ENCODE results near the gene RANBP6.
A peak's percentile ranks its signal among the peaks of the same experiment; 100 is the strongest.

Gene RANBP6

GRCh38 chr9:6007058-6007769 lies 8.2 kb downstream of the RANBP6 start:
- peak; percentile 81 to 95 (median 86) for DNase-seq (ENCODE audit: low read depth in 3 of 3, low spot score in 1 of 3)

DNA sequence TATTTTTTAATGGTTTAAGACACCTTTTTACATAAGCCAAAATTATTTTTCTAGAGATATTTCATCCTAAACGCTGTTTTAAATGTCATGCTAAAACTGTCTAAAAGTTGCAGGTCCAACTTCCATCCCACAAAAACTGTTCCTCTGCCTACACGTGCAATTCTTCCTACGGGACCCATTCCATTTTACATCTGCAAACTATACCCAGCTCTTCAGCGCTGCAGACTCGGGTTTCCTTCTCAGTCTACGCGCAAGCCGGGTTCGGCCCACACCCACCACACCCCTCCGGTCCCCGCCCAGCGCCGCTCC lies 8.7 kb downstream of the RANBP6 start:
- no peak for DNase-seq (ENCODE audit: low read depth in 3 of 3, low spot score in 1 of 3)

DNA sequence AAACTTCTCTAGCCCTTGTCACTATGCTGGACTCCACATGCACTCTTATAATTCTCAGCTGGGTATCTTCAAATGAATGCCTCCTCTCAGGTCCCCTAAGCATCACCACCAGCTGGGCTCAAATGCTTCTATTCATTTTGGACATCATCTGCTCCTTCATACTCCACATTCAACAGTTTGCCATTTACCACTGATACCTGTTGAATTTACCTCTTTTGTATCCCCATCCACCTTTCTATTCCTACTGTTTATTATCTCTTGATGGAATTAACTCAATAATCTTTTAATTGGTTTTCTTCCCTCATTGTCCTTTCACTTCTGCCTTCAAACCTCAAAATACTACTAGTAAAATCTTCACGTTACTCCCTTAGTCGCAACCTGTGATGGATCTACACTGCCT lies 14.5 kb downstream of the RANBP6 start:
- DNase-seq (ENCODE audit: low read depth in 3 of 3, low spot score in 1 of 3), result no peak

- no peak for DNase-seq (ENCODE audit: low read depth in 3 of 3, low spot score in 1 of 3)
Measured at GRCh38 chr9:5999443-6000101, 15.9 kb downstream of the RANBP6 start.

DNA sequence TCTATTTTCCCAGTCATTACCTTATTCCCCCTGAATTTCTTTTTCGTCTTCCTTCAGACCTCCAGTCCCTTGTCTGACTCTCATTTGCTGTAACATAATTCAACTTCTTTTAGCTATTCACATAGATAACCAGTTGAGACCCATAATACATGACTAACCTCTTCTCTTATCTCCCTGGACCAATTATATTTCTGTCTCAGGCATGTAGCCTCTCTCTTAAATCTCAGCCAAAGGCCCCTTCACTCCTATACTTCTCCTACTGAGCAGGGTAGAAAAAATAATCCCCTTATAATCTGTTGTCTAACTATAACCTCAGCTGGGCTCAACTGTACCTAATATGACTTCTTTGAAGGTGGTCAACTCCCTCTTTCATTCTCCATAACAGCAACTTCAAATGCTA lies 20.9 kb downstream of the RANBP6 start:
- no peak for DNase-seq (ENCODE audit: low read depth in 3 of 3, low spot score in 1 of 3)

DNA sequence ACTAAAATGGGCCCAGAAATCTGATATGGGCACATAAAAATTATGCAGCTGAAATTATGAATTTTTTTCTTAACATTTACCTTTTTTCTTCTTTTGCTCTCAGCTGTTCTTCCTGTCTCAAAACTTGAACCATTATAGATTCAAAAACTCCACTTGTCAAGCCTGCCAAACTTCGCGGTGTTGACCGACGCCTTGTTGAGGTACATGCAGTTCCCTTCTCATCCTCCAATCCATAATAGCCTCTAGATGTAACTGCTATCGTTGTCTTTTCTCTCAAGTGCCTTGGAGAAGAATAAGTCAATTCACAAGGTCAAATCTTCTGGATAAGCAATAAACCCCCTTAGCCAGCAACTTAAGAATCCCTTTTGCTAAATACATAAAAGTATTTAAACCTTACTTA lies 27.2 kb downstream of the RANBP6 start:
- no peak for DNase-seq (ENCODE audit: low read depth in 3 of 3, low spot score in 1 of 3)

- DNase-seq (ENCODE audit: low read depth in 3 of 3, low spot score in 1 of 3), result no peak
Measured at GRCh38 chr9:5983042-5983441, 32.4 kb downstream of the RANBP6 start.

DNA sequence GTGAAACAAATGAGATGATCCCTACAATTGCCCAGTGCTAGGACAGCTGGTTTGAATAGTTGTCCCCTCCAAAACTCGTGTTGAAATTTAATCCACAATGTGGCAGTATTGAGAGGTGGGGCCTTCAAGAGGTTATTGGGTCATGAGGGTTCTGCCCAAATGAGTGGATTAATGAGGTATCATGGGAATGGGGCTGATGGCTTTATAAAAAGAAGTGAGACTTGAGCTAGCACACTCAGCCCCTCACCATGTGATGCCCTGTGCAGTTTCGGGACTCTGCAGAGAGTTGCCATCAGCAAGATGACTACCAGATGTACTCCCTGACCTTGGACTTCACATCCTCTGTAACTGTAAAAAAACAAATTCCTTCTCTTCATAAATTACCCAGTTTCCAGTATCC lies 33.1 kb downstream of the RANBP6 start:
- DNase-seq (ENCODE audit: low read depth in 3 of 3, low spot score in 1 of 3), result no peak

GRCh38 chr9:5978523-5978922 lies 36.9 kb downstream of the RANBP6 start:
- DNase-seq (ENCODE audit: low read depth in 3 of 3, low spot score in 1 of 3), result no peak

- DNase-seq (ENCODE audit: low read depth in 3 of 3, low spot score in 1 of 3), result no peak
Measured at GRCh38 chr9:5976674-5977397, 38.6 kb downstream of the RANBP6 start.

- no peak for DNase-seq (ENCODE audit: low read depth in 3 of 3, low spot score in 1 of 3)
Measured at GRCh38 chr9:5971740-5972139, 43.7 kb downstream of the RANBP6 start.
